ENCODE data around the gene ELAVL2. TPM values are rescaled to one million over a fixed set of nuclear protein-coding genes. Genes with fewer than 3 reads are reported as not detected.

The ELAVL2 gene
- total RNA-seq, 1 experiment from 2014 or later: 16.8 TPM

GRCh38 chr9:23822261-23823169 is 3.5 kb downstream of the ELAVL2 start:
- peaks cover 16% of the 10 kb centered on the region for H3K27me3 Mint-ChIP-seq (ENCODE audit: low read depth)
- Histone ChIP-seq H4K5ac (ENCODE audit: insufficient read length, low read depth, low read length) (no peak overlapping the region), H4K8ac (replicated peaks; ENCODE audit: insufficient read length, low read depth, low read length) (no peak overlapping the region), H3K79me1 (ENCODE audit: insufficient read depth, low read depth, low read length, poor library complexity, severe bottlenecking) (no peaks in the 10 kb centered on the region), H3K23ac (ENCODE audit: insufficient read length, low read depth, low read length) (no peak overlapping the region), H2BK120ac (ENCODE audit: low read depth, low read length, poor library complexity, severe bottlenecking) (no peak overlapping the region), H3K56ac (ENCODE audit: insufficient read length, low read depth, low read length) (no peak overlapping the region), H3K4me2 (ENCODE audit: insufficient read depth, insufficient read length, low read length) (peak overlapping the region; percentile 92), H3K18ac (ENCODE audit: insufficient read length, low read depth, low read length) (no peak overlapping the region), H3K9ac (ENCODE audit: extremely low read depth, insufficient read length, low read length) (no peak overlapping the region), H3K9me3 (ENCODE audit: control insufficient read depth, low read depth, low read length) (no peaks in the 10 kb centered on the region), H3K4ac (ENCODE audit: low read depth, low read length) (no peak overlapping the region), H2AK5ac (ENCODE audit: insufficient read length, low read length) (no peak overlapping the region), H3T11ph (ENCODE audit: low read length) (no peak overlapping the region), H2BK15ac (ENCODE audit: low read depth, low read length) (no peak overlapping the region), H3K27ac (ENCODE audit: insufficient read length, low read depth, low read length) (no peak overlapping the region), H2AFZ (ENCODE audit: low read length) (no peak overlapping the region), H3K14ac (ENCODE audit: insufficient read depth, low read length) (no peak overlapping the region), H4K91ac (ENCODE audit: insufficient read length, low read depth, low read length) (no peak overlapping the region), H3K27me3 (ENCODE audit: insufficient read depth, low read length) (peaks cover 8% of the 10 kb centered on the region; the same call in 1 of the 2 replicates), H4K20me1 (ENCODE audit: control insufficient read depth, insufficient read depth, insufficient read length) (no peaks in the 10 kb centered on the region), H2BK20ac (ENCODE audit: low read depth, low read length, poor library complexity, severe bottlenecking) (no peak overlapping the region), H3K23me2 (ENCODE audit: insufficient read length, low read depth, low read length, poor library complexity, severe bottlenecking) (peaks cover 52% of the 10 kb centered on the region), H2BK12ac (ENCODE audit: insufficient read length, low read depth, low read length) (no peak overlapping the region), H3K4me1 (ENCODE audit: insufficient read depth, low read length) (peaks cover 13% of the 10 kb centered on the region; the same call in 1 of the 2 replicates), H2BK5ac (ENCODE audit: insufficient read length, low read length) (no peak overlapping the region), H3K79me2 (ENCODE audit: insufficient read depth, low read length) (peaks cover 18% of the 10 kb centered on the region; the same call in 1 of the 2 replicates)
- no peaks in the 10 kb centered on the region; a peak in 1 of 7 replicates for H3K36me3 Mint-ChIP-seq (ENCODE audit: insufficient read depth in 1 of 3, low read depth in 3 of 3)
- DNase-seq: peak; percentile 71
- H3K4me1 Mint-ChIP-seq: peaks cover 35 to 38% of the 10 kb centered on the region in 2 experiments
- H3K27ac Mint-ChIP-seq: peak overlapping the region in 1 of 3 experiments; percentile 95; a peak in 2 of 7 replicates
- no peaks in the 10 kb centered on the region for H3K9me3 Mint-ChIP-seq
- no CpG with 5 or more reads among the region's 46 CpGs for WGBS (ENCODE audit: extremely low coverage, insufficient read length, low lambda C conversion rate)
- TF ChIP-seq CTCF (conservative IDR thresholded peaks at IDR 0.05): no peak
- no peak overlapping the region for H3K4me3 Mint-ChIP-seq
